Right atrium auricular region (tissue), 2 donors: ENCODE results near the gene ADAMTSL4. TPM values are rescaled to one million over a fixed set of nuclear protein-coding genes. Genes with fewer than 3 reads are reported as not detected.
A peak's percentile ranks its signal among the peaks of the same experiment; 100 is the strongest.

Experiments
- DNase-seq: peaks from one replicate; pipeline ENCODE4 v3.0.0-alpha.2; 2019; ENCODE audit warnings: low spot score
- H3K27ac ChIP-seq, 2 donors: fragments of 200-600 bp; sonication (generic); 1 replicate in 1 of 2; 2 replicates in 1 of 2; pipeline ENCODE4 v1.5.1; 2016 to 2019
- H3K27me3 ChIP-seq, 2 donors: fragments of 200-600 bp; sonication (generic); one replicate each; pipeline versions ENCODE4 v1.5.1 to v1.6.0; 2017 to 2019
- H3K36me3 ChIP-seq: fragments of 200-600 bp; sonication (generic); one replicate; pipeline ENCODE4 v1.5.1; 2016
- H3K4me1 ChIP-seq, 2 donors: fragments of 200-600 bp; sonication (generic); one replicate each; pipeline versions ENCODE4 v1.5.1 to v1.6.0; 2017 to 2019
- H3K4me3 ChIP-seq, 2 donors: fragments of 200-600 bp; sonication (generic); 1 replicate in 1 of 2; 2 replicates in 1 of 2; pipeline ENCODE4 v1.5.1; 2017 to 2019; ENCODE audit warnings: mild to moderate bottlenecking in 1 of 2, moderate library complexity in 1 of 2
- H3K9me3 ChIP-seq, 2 donors: fragments of 200-600 bp; sonication (generic); one replicate each; pipeline ENCODE4 v1.5.1; 2019
- CTCF ChIP-seq, 2 donors: fragments of 200-600 bp; sonication (generic); IDR thresholded peaks; one replicate each; pipeline ENCODE4 v1.5.1; 2019; ENCODE audit warnings: antibody characterized with exemption in 2 of 2
- total RNA-seq, 2 donors: library from RNA; depleted of rRNA; stranded (reverse); fragments of >200 nt; gene quantifications; one replicate each; pipeline ENCODE4 v1.1.0, GENCODE V29; 2016

The ADAMTSL4 gene
- total RNA-seq, 2 donors from 2014 or later = 21.9 to 41.1 TPM

- Histone ChIP-seq H3K4me3 (peak within 1 kb of the TSS; percentile 53 to 60), H3K36me3 (no peaks in the 10 kb centered on the region), H3K27me3 (no peaks in the 10 kb centered on the region), H3K4me1 (peaks cover 0 to 21% of the 10 kb centered on the region in 2 donors), H3K27ac (peak within 1 kb of the TSS; percentile 85), H3K9me3 (no peaks in the 10 kb centered on the region)
- no peak for TF ChIP-seq CTCF (IDR thresholded peaks at IDR 0.05)
- peak; percentile 96 for DNase-seq
Measured at GRCh38 chr1:150515328-150516049, 33.7 kb upstream of the ADAMTSL4 start, which contains the start of gene FALEC. TSS of gene FALEC (plus strand) at chr1:150515752.

DNA sequence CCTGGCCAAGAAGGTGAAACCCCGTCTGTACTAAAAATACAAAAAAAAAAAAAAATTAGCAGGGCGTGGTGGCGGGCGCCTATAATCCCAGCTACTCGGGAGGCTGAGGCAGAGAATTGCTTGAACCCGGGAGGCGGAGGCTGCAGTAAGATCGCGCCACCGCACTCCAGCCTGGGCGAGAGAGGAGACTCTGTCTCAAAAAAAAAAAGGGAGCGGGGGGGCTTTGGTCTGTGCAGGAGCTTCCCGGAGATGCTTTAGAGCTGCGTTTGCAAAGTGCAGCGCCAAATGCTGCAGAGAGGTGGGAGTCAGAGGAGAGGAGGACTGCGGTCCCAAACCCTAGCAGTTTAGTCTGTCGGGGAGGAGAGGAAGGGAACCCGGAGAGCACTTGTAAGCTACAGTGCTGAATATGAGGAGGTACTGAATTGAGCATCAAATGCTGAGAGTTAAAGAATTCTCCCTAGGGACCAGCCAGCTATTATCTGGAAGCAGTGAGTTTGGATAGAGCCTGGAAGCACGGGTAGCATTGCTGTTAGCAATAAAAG lies 33.1 kb upstream of the ADAMTSL4 start:
- no peaks in the 10 kb centered on the region for H3K9me3 ChIP-seq
- no peak for DNase-seq
- no peaks in the 10 kb centered on the region for H3K36me3 ChIP-seq
- peak overlapping the region; percentile 85 for H3K27ac ChIP-seq
- no peaks in the 10 kb centered on the region for H3K27me3 ChIP-seq
- no peak for TF ChIP-seq CTCF (IDR thresholded peaks at IDR 0.05)
- peaks cover 0 to 19% of the 10 kb centered on the region in 2 donors for H3K4me1 ChIP-seq
- peak overlapping the region; percentile 53 to 60 for H3K4me3 ChIP-seq

DNA sequence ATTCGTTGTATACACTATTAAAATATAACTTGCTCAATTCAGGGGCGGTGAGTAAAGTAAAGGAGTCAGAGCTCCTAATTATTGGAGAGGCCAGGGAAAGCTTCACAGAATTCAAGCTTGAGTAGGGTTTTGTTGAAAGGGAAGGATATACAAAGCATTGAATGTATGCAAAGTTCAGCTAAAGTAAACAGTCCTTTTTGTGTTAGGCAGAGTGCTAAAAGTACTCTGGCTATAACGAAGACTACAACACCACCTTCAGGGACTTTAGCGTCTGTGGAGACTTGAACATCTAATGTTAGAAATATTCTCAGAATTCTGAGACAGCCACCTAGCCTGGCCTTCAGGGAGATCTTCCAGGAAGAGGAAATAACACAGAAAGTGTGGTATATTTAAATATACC lies 32.6 kb upstream of the ADAMTSL4 start:
- no peak overlapping the region for H3K4me3 ChIP-seq
- no peaks in the 10 kb centered on the region for H3K9me3 ChIP-seq
- H3K27me3 ChIP-seq = no peaks in the 10 kb centered on the region
- no peak for TF ChIP-seq CTCF (IDR thresholded peaks at IDR 0.05)
- H3K4me1 ChIP-seq = peaks cover 0 to 19% of the 10 kb centered on the region in 2 donors
- H3K36me3 ChIP-seq = no peaks in the 10 kb centered on the region
- peak overlapping the region in 1 of 2 donors; percentile 85 for H3K27ac ChIP-seq
- no peak for DNase-seq

DNA sequence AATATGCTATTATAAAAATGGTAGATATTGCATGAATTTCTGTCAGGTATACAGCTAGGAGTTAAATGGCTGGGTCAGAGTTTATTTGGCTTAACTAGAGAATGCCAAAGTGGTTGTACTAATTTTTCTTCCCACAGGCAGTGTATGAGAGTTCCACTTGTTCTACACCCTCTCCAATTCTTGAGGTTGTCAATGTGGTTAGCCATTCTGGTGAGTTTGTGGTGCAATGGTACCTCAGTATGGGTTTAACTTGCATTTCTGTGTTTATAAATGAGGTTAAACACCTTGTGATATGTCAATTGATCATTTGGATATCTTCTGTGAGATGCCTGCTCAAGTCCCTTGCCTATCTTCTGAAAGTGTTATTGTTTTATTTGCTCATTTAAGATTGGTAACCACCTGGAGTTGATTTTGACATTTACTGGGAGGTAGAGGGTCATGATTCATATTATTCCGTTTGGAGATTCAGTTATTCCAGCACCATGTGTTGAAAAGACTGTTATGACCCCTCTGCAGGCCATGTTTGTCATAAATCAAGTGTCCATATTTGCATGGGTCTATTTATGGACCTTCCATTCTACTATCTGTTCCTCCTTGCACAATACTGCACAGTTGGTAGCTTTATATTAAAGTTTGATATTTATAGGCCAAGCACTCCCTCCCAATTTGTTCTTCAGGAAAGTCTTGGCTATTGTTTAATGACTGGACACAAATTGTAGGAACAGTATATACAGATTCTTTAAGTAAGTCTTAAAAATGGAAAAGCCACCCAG lies 27.8 kb upstream of the ADAMTSL4 start:
- Histone ChIP-seq H3K27ac (no peak overlapping the region), H3K4me1 (peaks cover 0 to 2% of the 10 kb centered on the region in 2 donors)
- no peak for TF ChIP-seq CTCF (IDR thresholded peaks at IDR 0.05)

GRCh38 chr1:150525348-150525747 lies 23.9 kb upstream of the ADAMTSL4 start:
- Histone ChIP-seq H3K27me3 (no peaks in the 10 kb centered on the region), H3K27ac (no peak overlapping the region), H3K4me3 (no peak overlapping the region), H3K36me3 (no peaks in the 10 kb centered on the region), H3K4me1 (peaks cover 0 to 5% of the 10 kb centered on the region in 2 donors), H3K9me3 (no peaks in the 10 kb centered on the region)
- no peak for DNase-seq
- TF ChIP-seq CTCF (IDR thresholded peaks at IDR 0.05) = no peak

More for the DNA sequence above, 27.8 kb upstream of the ADAMTSL4 start:
- H3K27me3 ChIP-seq = no peaks in the 10 kb centered on the region
- no peaks in the 10 kb centered on the region for H3K9me3 ChIP-seq
- no peak overlapping the region for H3K4me3 ChIP-seq
- no peaks in the 10 kb centered on the region for H3K36me3 ChIP-seq
- no peak for DNase-seq
